ENCODE results near the gene TPCN2.
A peak's percentile ranks its signal among the peaks of the same experiment; 100 is the strongest.
"Not testable (repeated sequence)": the region's sequence is repeated elsewhere in the genome, so short reads cannot be mapped to it uniquely, and the experiment has no call there.

TPCN2 gene

DNA sequence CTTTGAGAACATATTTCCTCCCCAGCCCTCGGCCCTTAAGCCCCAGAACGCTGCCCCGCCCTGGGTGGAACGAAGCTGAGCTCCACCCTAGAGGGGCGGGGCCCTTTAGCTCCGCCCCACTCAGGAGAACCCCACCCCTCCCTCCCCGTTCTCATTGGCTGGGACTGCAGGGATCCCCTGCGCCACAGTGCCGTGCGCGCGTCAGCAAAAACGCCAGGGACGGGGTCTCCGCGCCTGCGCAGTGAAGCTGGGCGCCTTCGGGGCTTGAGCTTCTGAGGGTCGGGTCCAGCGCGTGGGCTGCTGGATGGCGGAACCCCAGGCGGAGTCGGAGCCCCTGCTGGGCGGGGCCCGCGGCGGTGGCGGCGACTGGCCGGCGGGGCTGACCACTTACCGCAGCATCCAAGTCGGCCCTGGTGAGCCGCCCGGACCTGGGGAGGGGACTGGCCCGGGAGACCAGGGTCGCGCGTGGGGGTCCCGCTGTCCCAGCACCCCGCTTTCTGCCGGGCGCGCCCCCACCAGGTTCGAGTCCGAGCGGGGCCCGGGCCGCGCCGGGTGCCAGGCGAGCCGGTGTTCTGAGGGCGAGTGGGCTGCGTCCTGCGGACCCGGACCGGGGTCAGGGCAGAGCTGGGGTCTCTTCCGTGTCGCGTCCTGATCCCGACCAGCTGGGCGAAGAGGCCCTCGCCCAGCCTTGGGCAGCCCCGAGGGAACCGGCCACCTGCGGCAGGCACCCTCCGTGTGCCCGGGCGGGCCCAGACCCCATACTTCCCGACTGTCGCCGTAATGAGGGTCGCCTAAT is at the start of gene TPCN2:
TSS of gene TPCN2 (plus strand) at position 239 of the 796 bp plus-strand sequence. CDS start at position 305, 66 bp downstream.
- peak; percentile 97 for DNase-seq

GRCh38 chr11:68999093-68999747 is 49.5 kb upstream of the TPCN2 start:
- DNase-seq: no peak

DNA sequence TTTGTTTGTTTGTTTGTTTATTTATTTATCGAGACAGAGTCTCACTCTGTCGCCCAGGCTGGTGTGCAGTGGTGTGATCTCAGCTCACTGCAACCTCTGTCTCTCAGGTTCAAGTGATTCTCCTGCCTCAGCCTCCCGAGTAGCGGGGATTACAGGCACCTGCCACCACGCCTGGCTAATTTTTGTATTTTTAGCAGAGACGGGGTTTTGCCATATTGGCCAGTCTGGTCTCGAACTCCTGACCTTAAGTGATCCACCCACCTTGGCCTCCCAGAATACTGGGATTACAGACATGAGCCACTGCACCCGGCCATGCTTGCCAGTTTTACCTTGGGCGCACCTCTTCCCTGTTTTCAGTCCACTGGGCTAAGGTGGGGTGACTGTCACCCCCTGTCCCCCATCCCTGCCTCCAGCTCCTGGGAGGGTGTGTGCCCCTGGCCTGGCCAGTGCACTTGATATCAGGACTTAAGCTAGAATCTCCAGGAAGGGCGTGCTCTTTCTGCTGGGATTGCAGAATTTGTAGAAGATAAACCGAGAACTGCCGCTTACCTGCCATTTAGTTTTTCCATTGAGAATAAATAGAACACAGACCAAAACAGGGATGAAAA is 48.9 kb upstream of the TPCN2 start:
- DNase-seq: not testable (repeated sequence)

DNA sequence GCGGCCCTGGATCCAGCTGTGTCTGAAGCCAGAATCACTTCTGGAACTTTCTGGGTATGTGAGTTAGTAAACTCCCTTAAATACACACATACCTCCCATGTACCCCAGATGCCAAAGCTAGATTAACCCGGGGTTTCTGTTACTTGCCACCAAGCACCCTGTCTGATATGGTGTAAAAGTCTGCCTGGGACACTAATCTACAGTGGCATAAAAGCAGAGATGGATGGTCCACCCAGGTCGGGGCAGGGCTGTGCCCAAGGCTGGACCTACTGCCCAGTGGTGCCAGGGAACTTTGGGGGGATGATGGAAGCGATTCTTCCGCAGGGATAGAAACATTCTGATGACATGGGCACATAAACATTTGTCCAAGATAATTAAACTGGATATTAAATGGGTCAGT is 48.3 kb upstream of the TPCN2 start:
- no peak for DNase-seq

DNA sequence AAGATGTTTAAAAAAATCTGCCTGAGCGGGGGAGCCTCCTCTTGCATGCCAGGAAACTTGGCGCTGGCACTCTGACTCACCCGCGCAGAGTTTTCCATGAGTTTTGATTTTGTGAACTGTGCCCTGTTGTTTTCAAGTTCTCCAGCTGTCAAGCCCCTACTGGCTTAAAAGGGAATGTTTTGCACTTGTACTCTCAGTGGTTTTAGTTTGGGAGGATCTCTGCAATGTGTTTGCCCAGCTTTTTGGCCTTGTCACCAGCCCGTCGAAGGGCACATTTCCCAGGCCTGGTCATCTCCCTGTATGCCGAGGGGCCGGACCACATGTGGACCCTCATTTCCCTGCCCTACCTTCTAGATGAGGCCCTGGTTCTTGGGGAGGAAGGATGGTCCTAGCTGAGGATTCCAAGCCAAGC is 47.9 kb upstream of the TPCN2 start:
- peak; percentile 74 for DNase-seq

DNA sequence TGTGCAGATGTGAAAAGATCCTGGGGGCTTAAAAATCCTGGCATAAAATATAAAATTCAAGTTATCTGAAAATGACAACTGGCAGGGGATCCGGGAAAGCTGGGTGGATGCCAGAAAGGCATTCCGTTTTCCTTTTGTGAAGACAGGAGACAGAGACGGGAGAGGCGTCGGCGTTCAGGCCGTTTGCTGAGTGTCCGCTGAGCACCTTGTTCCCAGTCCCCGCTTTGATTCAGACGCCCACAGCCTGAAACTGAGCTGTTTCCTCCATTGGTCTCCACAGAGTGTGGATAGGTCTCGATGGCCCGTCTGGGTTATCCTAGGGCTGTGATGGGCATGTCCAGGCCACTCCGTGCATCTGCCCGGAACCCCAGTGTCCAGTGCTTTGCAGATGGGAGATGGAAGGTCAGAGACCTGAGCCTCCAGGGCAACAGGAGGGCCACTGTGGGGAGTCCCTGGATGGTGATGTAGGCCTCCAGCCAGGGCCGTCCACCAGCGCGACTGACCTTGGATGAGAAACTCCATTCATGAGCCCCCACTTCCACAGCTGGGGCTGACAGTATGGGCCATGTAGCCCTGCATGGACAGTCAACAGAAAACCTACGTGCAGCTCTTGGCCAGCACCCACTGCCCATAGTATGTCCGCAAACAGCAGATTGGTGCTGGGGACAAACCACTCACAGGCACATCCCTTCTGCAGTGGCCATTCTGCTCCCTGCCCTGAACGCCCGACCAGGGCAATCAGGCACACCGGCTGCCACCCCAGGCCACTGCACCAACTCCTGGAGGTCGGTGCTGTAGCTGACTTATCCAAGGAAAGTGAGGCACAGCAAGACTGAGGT is 47.3 kb upstream of the TPCN2 start:
- no peak for DNase-seq

GRCh38 chr11:69002110-69002569 is 46.6 kb upstream of the TPCN2 start:
- DNase-seq: no peak

DNA sequence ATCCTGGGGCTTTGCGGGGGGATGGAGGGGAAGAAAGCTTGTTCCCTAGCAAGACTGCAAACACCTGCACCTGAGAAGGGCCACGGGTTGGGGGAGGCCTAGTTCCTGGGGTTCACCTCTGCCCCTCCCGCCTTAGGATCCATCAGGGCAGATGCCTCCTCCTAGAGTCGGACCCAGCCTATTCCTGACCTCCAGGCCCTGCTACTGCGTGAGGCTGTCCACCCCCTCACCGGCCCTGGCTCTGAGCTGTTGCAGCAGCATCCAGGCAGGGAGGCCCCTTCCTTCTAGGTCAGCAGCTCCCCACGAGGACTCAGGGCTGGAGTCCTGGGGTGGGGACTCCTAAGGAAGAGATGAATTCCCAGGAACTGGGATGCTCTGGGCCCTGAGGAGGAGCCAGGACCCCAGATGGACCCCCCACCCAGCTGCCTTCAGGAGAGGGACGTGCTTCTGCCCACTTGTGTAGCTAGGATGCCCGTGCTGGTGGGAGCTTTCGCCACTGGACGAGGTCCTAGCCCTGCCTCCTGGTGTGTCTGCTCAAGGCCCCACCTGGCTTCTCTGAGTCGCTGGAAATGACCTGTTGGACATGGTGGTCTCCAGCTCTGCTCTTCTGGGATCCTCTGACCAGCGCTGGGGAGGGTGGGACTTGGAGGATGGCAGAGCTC is 46.0 kb upstream of the TPCN2 start:
- DNase-seq: no peak

- DNase-seq: no peak
Observed at GRCh38 chr11:69003301-69003865, 45.3 kb upstream of the TPCN2 start.

DNA sequence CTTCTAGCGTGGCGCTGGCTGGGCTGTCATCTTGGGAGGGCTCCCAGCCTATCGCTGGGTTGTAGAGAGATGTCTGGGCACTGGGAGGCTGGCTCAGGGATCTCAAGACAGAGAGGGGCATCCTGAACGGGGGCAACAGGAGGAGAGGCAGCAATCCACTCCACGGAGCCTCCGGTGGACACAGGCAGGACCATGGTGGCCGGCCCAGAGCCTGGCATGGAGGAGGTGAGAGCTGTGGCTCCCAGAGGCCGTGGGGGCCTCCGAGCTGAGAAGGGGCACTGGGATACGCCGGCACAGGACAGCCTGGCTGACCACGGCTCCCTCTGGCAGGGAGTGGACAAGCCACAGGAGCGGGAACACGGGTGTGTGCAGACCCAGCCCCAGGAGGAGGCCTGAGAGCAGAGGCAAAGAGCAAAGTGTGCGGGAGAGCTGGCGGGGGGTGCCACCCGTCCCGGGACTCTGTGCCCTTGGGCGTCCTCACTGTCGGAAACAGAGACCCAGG is 44.8 kb upstream of the TPCN2 start:
- no peak for DNase-seq

GRCh38 chr11:69004411-69005182 is 44.1 kb upstream of the TPCN2 start:
- no peak for DNase-seq

DNA sequence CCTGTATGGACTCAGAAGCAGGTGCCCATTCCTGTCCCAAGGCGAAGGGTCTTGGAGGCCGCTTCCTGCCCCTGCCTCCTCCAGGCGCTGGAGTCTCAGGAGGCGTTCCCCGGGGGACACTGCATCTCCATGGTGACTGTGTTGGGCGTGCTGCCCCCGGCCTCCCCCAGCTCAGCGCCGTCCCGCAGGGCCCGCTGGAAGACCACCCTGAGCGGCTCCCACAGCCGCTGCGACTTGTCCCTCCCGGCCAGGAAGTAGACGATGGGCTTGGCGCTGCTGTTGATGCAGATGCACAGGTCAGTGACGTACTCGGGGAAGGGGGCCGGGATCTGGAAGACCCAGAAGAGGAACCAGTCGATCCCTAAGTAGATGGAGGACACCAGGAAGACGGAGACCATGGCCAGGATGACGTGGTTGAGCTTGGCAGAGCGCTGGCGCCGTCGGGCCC is 43.5 kb upstream of the TPCN2 start:
- no peak for DNase-seq

DNA sequence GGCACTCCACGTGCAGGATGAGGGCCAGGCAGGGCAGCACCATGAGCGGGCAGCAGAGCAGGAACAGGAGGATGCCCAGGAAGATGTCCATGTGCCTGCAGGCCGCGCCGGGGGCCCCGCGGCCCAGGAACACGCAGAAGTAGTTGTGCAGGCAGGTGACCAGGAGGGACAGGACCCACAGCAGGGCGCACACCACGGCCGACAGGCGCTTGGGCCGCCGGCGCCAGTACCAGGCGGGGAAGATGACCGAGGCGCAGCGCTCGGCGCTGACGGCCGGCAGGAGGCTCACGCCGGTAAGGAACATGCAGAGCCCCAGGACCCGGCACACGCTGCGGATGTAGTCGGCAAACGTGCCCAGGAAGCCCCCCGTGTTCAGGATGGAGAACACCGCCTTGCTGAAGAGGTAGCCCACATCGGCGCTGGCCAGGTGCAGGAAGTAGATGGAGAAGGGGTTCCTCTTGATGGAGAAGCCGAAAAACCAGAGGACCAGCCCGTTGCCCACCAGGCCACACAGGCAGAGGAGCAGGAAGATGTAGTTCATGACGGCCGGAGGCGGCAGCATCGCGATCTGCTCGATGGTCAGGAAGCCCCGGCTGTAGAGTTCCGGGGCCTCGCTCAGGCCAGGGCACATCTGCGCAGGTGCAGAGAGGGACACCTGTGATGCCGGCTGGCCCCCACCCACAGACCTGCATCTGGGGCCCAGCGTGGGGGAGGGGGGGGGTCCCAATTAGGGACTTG is 42.9 kb upstream of the TPCN2 start:
- no peak for DNase-seq

DNA sequence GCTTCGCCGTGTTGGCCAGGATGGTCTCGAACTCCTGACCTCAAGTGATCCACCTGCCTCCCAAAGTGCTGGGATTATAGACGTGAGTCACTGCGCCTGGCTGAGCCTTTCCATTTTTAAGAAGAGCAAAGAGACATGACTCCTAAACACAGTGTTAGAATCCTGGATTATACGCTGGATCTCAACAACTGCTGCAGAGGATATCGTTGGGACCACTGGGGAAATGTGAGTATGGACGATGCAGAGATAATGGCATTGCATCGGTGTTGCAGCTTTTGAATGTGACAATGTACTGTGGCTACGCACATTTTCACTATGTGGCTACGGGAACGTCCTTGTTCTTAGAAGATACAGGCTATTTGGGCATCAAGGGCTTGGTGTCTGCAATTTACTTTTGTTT is 41.9 kb upstream of the TPCN2 start:
- DNase-seq: no peak

GRCh38 chr11:69007975-69008381 is 40.8 kb upstream of the TPCN2 start:
- no peak for DNase-seq

DNA sequence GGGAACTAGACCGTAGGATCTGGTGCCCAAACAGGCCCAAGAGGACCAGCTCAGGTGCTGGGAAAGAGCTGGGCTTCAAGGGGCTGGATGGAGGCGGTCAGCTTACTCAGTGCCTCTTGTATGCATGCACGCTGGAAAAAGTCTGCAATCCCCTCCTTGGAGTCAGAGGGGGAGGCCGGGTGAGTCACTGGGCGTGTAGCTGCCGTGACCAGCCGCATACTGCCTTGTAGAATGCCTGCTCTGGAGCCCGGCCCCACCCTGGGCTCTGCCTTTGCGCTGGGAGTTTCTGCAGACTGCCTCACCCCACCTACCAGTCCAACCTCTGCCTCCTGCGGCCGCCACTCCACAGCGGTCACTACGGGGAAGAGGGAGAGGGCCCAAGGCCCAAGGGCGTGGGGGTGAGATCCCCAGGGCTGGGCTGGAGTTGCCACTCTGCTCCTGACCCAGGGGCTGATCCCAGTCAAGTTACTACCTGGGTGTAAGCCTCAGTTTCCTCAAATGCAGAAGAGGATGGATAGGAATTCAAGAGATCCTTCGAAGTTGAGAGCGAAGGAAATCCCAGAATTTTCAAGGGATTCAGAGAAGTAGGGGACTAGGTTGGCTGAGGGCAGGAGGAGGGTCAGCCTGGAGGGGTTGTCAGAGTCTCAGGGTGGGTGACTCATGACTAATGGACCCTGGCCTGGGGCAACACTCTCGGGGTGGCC is 39.8 kb upstream of the TPCN2 start:
- DNase-seq: peak; percentile 96

DNA sequence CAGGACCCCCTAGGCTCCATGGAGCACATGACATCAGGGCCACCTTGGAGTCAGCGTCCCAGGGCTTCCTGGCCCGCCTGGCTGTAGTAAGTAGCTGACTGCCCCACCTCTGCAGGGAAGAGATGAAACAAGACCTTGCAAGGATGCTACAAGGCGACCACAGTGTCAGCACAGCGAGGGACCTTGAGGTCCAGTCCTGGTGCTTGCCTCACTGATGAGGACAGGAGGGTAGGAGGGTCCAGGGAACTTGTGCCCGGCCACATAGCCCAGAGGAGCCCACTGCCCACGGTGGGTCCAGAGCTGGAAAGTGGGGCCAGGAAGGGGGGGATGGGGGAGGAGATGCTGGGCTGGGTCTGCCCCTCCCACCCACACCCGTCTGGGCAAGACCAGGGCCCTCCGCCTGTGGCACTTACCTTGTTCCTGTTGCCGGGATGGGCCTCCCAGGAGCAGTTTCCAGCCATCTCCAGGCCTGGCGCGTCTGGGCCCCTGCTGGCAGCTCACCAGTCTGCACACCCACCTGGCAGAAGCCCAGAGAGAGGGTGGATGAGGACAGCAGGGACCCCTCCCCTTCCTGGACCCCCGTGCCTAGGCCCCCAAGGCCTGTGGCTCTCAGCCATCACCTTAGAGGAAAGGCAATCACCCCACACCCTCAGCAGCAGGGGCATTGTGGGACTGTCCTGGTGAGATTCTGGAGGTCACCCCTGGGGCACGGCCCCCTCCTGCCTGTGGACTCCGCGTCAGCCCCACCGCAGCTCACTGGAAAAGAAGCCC is 39.1 kb upstream of the TPCN2 start:
- no peak for DNase-seq

GRCh38 chr11:69010361-69010891 is 38.3 kb upstream of the TPCN2 start:
- DNase-seq: no peak

Data from fibroblast of upper back skin (primary cell).